Choroid plexus epithelial cell (primary cell): ENCODE measurements around the gene GALNT7.
A peak's percentile ranks its signal among the peaks of the same experiment; 100 is the strongest.

Source experiments
- DNase-seq: peaks from one replicate; pipeline ENCODE4 v3.0.0-alpha.2; 2010; ENCODE audit warnings: low read depth
- H3K4me3 ChIP-seq: 2 replicates; pipeline ENCODE4 v1.5.1; 2011; ENCODE audit warnings: low read depth, mild to moderate bottlenecking, control low read depth, low read length, moderate library complexity
- TF ChIP-seq, protein P1 (sequence below): conservative IDR thresholded peaks from 2 replicates; pipeline ENCODE4 v1.5.1; 2011; ENCODE audit warnings: low read depth, mild to moderate bottlenecking, control low read depth, inconsistent platforms, low read length, moderate library complexity

The GALNT7 gene

DNA sequence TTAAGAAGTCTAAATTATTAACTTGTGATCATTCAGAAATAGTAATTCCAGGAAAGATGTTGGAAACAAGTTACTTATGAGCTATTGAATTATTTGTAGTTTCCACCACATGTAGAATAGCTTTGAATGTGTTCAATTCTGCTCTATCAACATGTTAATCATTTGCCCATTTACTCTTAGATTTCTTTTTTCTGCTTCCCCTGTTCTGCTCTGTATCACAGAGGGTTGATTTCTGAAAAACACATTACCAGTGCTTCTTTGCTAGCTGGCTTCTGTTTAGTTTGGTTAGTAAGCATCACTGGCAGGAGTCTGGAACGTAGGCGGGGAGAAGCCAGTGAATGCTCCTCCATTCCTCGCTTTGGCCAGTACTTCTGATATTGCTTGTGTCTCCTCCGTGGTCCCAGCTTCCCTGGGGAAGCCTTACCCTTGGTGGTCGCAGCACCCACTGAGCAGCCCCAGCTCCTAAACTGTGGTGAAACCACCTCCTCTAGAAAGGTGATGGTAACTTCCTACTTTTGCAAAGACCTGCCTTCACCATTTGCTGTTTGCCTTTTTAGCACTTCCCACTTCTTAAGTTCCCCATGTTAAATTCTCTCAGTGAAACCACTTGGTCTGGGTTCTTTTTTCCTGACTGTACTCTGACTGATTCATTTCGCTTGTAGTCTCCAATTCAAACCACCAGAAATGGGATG lies 40.3 kb upstream of the GALNT7 start:
- no peak for DNase-seq
- no peak overlapping the region for H3K4me3 ChIP-seq
- TF ChIP-seq, protein P1, sequence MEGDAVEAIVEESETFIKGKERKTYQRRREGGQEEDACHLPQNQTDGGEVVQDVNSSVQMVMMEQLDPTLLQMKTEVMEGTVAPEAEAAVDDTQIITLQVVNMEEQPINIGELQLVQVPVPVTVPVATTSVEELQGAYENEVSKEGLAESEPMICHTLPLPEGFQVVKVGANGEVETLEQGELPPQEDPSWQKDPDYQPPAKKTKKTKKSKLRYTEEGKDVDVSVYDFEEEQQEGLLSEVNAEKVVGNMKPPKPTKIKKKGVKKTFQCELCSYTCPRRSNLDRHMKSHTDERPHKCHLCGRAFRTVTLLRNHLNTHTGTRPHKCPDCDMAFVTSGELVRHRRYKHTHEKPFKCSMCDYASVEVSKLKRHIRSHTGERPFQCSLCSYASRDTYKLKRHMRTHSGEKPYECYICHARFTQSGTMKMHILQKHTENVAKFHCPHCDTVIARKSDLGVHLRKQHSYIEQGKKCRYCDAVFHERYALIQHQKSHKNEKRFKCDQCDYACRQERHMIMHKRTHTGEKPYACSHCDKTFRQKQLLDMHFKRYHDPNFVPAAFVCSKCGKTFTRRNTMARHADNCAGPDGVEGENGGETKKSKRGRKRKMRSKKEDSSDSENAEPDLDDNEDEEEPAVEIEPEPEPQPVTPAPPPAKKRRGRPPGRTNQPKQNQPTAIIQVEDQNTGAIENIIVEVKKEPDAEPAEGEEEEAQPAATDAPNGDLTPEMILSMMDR = no peak

DNA sequence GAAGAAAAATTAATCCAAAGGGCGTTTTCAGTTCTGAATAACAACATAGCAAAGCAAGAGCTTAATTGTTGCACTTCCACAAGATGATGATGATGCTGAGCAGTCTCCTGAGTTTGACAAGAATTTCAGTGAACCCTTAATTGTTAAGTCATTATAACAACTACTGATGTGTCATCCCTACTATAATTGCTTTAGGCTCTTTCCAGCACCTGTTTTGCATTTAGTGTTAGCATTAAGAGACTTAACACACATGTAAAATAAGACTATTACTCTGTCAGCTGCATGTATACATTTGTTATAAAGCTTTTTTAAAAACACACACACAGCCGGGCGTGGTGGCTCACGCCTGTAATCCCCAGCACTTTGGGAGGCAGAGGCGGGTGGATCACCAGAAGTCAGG lies 37.9 kb upstream of the GALNT7 start:
- no peak overlapping the region for H3K4me3 ChIP-seq
- TF ChIP-seq, protein P1 = no peak
- DNase-seq = no peak

DNA sequence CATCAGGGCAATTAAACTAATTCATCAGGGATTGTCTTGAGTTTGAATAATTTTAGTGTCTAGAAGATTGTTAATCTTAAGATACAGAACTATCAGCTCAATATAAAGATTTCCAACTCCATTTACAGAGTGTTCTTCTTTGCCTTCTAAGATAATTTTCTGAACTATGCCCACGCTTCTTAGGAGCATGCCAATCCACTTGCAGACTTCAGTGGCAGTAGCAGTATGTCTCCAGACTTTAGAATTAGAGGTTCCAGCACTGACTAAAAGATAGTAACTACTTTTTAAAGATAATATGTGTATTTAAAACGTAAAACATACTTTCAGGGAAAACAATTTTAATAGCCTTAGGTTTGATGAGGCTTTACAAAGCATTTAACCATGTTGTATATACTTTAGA lies 34.2 kb upstream of the GALNT7 start:
- no peak for DNase-seq
- TF ChIP-seq, protein P1 = no peak
- H3K4me3 ChIP-seq = no peak overlapping the region

DNA sequence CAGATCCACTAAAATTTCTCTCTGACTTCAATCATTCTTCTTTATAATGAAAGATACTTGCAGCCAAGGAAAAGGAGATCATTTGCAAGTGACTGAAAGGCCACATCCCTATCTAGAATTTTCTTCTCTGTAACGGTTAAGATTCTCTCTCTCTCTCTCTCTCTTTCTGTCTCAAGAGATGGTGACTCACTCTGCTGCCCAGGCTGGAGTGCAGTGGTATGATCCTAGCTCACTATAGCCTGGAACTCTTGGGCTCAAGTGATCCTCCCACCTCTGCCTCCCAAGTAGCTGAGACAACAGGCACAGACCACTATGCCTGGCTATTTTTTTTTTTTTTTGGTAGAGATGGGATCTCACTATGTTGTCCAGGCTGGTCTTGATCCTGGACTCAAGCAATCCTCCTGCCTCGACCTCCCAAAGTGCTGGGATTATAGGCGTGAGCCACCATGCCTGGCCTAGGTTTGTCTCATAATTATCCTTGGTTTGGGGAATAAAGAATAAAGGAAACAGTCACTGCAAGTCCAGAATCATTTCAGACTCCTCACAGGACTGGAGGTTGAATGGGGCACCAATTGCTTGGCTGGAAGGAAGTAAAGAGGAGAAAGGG lies 33.3 kb upstream of the GALNT7 start:
- TF ChIP-seq, protein P1 = no peak
- DNase-seq = peak; percentile 64
- H3K4me3 ChIP-seq = no peak overlapping the region

DNA sequence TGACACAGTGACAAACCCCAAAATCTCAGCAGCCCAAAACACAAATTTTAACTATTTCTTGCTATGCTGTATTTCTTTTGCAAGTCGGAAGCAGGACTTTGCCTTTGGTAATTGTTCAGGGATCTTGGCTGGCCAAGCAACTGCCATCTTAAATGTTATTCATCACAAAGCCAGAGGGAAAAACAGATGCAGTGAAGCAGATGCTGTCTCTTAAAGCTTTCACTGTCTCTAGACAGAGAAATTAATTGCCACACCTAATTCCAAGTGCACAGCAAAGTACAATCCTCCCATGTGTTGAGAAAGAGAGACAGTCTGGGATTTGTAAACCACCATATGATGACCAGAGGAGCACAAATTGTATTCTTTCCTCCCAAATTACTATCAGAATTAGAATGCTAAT lies 30.0 kb upstream of the GALNT7 start:
- H3K4me3 ChIP-seq = no peak overlapping the region
- DNase-seq = no peak
- TF ChIP-seq, protein P1 = no peak

DNA sequence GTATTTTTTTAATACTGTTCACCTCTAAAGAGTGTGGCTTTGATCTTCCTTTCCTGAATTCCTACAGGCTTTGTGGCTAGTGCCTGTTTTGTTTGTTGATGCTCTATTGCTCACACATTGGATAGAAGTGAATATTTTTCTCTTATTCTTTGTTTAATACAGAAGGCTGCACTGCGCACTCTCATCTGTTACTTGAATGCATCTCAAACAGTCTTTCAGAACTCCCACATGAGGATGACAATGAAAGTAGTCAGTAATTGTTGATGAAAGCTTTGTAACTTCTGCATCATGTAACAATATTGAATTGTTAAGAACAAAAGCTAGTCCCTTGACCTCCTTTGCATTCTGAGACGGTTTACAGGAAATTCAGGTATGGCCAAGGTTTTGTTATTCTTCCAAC lies 29.1 kb upstream of the GALNT7 start:
- no peak overlapping the region for H3K4me3 ChIP-seq
- TF ChIP-seq, protein P1 = no peak
- DNase-seq = no peak

DNA sequence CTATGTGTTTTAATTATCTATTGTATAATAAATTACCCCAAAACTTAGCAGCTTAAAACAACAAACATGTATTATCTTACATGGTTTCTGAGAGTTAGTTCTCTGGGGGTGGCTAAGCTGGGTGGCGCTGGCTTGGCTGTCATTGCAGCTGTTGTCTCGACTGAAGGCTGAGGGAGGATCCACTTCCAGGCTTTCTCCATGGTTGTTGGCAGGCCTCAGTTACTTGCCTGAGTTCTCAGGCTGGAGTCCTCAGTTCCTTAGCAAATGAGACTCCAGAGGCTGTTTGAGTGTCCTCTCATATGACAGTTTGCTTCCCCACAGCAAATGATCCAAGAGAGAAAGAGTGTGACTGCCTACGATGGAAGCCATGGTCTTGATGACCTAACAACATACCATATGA lies 23.5 kb upstream of the GALNT7 start:
- TF ChIP-seq, protein P1 = no peak
- no peak for DNase-seq
- H3K4me3 ChIP-seq = no peak overlapping the region
